GM21576 (cell line): ENCODE data around the gene ASTN2.

Experiments
- ATAC-seq: cut with Tn5 transposase; IDR thresholded peaks from one replicate; pipeline ENCODE4 v1.9.1; 2021; ENCODE audit warnings: mild to moderate bottlenecking, moderate library complexity; ENCODE audit not compliant: unreplicated experiment

ASTN2 gene

GRCh38 chr9:116383133-116383532 is 1031.7 kb downstream of the ASTN2 start:
- no peak for ATAC-seq

DNA sequence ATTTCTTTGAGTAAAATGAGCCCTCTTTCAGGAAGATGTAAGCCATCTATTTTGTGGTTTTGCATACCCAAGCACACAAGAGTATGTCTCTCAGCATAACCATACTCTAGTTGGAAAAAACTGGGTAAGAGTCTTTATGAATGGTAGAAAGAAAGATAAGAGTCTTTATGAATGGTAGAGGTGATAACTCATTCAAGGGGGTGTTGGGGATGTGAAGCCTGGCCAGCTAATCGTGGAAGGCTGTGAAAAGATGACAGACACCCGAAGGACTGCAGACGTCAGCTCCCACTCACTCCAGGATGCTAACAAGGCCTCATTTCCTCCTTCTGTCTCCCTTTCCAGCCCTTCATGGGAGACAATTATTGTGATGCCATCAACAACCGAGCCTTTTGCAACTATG is 1032.8 kb downstream of the ASTN2 start:
- ATAC-seq, result no peak

DNA sequence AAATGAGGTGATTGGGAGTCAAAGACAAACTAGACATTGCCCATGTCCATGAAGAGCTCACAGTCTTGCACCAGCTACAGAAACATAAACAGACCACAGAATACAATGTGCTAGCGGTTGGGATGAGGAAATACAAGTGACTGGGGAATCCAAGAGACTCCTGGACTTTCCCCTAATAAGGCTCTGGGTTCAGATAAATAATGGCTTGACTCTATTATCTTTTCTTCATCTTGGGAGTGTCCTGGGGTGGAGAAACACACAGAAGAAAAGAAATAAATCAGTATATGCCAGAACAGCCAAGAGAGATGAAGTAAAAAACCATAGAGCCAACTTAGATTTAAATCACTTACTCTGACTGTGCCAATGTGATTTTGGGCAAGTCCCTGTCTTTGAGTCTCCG is 1033.5 kb downstream of the ASTN2 start:
- ATAC-seq, result no peak

- no peak for ATAC-seq
These were observed 1034.3 kb downstream of the ASTN2 start for GRCh38 chr9:116380496-116380995.

DNA sequence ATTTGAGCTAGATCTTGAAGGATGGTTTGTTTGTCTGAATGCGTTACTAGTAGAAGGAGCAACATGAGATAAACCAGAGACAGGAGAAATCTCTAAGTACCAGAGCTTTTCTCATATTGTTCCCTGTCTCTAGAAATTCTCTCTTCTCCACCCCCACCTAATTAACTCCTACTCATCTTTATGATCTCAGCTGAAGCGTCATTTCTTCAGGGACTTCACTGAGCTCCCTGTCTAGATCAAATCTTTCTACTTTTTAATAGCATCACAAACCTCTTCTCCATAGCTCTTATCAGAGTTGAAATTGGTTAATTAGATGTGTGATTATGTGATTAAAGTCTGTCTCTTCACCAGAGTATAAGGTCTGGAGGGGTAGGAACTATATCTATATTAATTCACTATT is 1035.0 kb downstream of the ASTN2 start:
- no peak for ATAC-seq

DNA sequence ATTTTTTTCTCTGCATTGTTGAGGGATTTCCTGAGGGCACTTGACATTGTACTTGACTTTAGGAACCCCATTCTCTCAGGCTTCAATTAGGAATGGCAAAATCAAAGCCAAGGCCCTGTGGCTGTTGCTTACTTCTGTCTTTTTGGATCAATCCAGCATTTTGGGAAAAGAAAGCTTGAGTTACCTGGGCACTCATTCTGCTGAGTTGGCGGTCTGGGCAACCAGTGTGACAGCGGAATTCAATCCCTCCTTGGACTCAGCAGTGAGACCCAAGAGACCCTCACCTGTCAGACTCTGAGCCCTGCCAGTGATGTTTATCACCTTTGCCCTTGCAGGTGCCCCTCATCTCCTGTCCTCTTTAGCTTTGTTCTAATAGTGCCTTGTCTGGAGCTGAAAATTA is 1036.0 kb downstream of the ASTN2 start:
- ATAC-seq, result no peak

DNA sequence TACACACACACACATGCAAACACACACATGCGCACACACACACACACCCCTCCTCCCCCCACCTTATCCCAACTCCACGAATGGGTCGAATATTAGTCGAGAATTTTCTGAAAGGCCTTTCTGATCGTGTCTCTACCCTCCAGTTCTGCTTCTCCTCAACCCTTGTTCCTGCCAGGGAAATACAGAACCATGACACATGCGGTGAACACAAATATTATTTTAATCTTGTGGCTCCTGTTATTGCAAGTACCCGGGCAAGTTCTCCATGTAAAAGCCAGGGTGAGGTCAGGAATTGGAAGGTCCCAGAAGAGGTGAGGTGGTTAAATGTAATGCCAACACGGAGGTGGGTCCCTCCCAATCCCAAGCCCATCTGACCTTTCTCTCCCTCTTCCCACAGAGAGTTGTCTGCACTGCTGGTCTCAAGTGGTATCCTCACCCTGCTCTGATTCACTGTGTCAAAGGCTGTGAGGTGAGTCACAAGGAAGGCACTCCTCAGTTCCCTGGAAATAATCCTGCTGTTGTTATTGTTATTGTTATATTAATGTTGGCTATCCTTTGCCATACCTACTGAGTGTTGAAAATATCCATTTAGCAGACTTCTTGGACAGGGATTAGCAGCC is 1037.6 kb downstream of the ASTN2 start:
- no peak for ATAC-seq
